Measurements from ENCODE around the gene EFTUD2.

DNA sequence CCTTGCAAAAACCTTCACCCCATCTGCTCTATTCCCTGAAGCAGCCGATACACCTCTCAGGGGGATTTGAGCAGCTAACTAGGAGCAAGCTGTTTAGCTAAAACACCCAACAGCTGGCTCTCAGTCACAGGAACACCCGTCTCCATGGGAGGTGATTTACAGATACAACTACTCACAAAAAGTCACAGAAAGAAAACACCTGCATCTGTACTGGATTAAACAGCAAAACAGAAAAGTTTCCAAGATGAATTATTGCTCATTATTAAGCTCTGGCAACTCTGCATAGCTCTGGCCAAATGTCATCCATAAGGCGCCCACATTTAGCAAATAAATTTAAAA lies 91.5 kb downstream of the EFTUD2 start:
- TF ChIP-seq, protein P1, sequence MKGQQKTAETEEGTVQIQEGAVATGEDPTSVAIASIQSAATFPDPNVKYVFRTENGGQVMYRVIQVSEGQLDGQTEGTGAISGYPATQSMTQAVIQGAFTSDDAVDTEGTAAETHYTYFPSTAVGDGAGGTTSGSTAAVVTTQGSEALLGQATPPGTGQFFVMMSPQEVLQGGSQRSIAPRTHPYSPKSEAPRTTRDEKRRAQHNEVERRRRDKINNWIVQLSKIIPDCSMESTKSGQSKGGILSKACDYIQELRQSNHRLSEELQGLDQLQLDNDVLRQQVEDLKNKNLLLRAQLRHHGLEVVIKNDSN (IDR thresholded peaks at IDR 0.05) = no peak
- TF ChIP-seq NFIC (IDR thresholded peaks at IDR 0.05) (no peak), CREB1 (IDR thresholded peaks at IDR 0.05; ENCODE audit: low read depth) (no peak), RAD21 (IDR thresholded peaks at IDR 0.05; ENCODE audit: low read depth) (no peak)

Data from Ishikawa (cell line).